PFSK-1 (cell line): ENCODE data around the gene TRIM33.

Experiments
- FOXP2 ChIP-seq: optimal IDR thresholded peaks from 2 replicates; pipeline ENCODE3; 2011; ENCODE audit warnings: borderline replicate concordance, control low read depth, inconsistent platforms; ENCODE audit not compliant: insufficient read depth; ENCODE audit errors: extremely low read length, extremely low read depth
- POLR2AphosphoS5 ChIP-seq: IDR thresholded peaks from 2 replicates; pipeline ENCODE4 v1.6.1; 2012; ENCODE audit warnings: low read depth, mild to moderate bottlenecking, control low read depth, low read length, moderate library complexity
- REST ChIP-seq, 2 experiments: IDR thresholded peaks; 2 replicates each; pipeline versions ENCODE4 v1.6.1 to v1.8.0; 2011 to 2012; ENCODE audit warnings: low read depth in 2 of 2, low read length in 2 of 2, control low read depth in 1 of 2, inconsistent platforms in 1 of 2, mild to moderate bottlenecking in 1 of 2, moderate library complexity in 1 of 2; ENCODE audit not compliant: insufficient read depth in 1 of 2
- SIN3A ChIP-seq: IDR thresholded peaks from 2 replicates; pipeline ENCODE4 v1.6.1; 2012; ENCODE audit warnings: mild to moderate bottlenecking, low read length, moderate library complexity, borderline replicate concordance; ENCODE audit not compliant: insufficient read depth
- TAF1 ChIP-seq: IDR thresholded peaks from 2 replicates; pipeline ENCODE4 v1.6.1; 2012; ENCODE audit warnings: low read length, control low read depth, borderline replicate concordance; ENCODE audit not compliant: insufficient read depth

TRIM33 gene

GRCh38 chr1:114545796-114546195 lies 34.8 kb upstream of the TRIM33 start:
- TF ChIP-seq TAF1 (no peak), FOXP2 (no peak), SIN3A (no peak), REST (IDR thresholded peaks at IDR 0.05; ENCODE audit: insufficient read depth in 1 of 2, low read depth in 2 of 2, low read length in 2 of 2) (no peak), POLR2AphosphoS5 (no peak)

- TF ChIP-seq REST (IDR thresholded peaks at IDR 0.05; ENCODE audit: insufficient read depth in 1 of 2, low read depth in 2 of 2, low read length in 2 of 2) = no peak
- no peak for TF ChIP-seq TAF1
- TF ChIP-seq FOXP2 = no peak
Measured at GRCh38 chr1:114545315-114545714, 34.3 kb upstream of the TRIM33 start.

DNA sequence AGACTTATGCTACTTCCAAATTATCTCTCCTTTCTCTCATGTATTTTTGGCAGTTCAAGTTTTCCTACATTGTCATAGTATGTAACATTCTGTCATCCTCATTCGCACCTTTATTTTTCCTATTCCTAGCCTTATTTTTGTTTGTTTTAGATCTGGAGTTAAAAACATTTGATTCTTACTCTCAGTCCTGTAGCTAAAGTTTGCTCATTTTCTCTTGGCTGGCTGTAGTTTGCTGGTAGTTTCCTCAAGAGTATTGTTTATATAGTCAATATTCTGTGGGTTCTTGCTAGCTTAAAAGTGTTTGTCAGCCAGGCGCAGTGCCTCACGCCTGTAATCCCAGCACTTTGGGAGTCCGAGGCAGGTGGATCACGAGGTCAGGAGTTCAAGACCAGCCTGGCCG lies 29.8 kb upstream of the TRIM33 start:
- TF ChIP-seq POLR2AphosphoS5 (no peak), TAF1 (no peak), SIN3A (no peak), FOXP2 (no peak), REST (IDR thresholded peaks at IDR 0.05; ENCODE audit: insufficient read depth in 1 of 2, low read depth in 2 of 2, low read length in 2 of 2) (no peak)

DNA sequence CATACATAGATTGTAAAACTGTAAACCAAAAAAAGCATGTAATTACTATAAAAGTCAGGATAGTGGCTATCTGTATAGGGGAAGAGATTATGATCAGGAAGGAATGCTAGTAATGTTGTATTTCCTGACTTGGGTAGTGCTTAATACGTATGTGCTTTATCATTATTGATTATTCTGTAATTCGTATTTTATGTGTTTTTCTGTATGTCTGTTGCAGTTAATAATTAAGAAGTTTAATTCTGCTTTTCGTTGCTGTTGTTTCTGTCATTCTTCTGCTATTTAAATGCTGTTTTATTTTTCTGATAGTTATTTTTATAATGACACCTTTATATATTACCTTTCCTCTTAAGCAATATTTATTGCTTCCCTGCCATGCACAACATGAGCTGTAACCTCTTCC lies 29.3 kb upstream of the TRIM33 start:
- TF ChIP-seq FOXP2 (no peak), REST (IDR thresholded peaks at IDR 0.05; ENCODE audit: insufficient read depth in 1 of 2, low read depth in 2 of 2, low read length in 2 of 2) (no peak), SIN3A (no peak), POLR2AphosphoS5 (no peak), TAF1 (no peak)

GRCh38 chr1:114536043-114536442 lies 25.0 kb upstream of the TRIM33 start:
- TF ChIP-seq SIN3A (no peak), REST (IDR thresholded peaks at IDR 0.05; ENCODE audit: insufficient read depth in 1 of 2, low read depth in 2 of 2, low read length in 2 of 2) (no peak), FOXP2 (no peak)
